Activated T-cell treated with anti-CD3 and anti-CD28 coated beads for 48 hours (primary cell): Measurements from ENCODE around the gene UXS1.
"Not testable (repeated sequence)": the region's sequence is repeated elsewhere in the genome, so short reads cannot be mapped to it uniquely, and the experiment has no call there.

Experiments
- DNase-seq: peaks from one replicate; pipeline ENCODE4 v3.0.0-alpha.2; 2020; ENCODE audit warnings: low read depth

The UXS1 gene

GRCh38 chr2:106193977-106194778 lies at the start of gene UXS1:
TSS of gene UXS1 (minus strand) at chr2:106194301. CDS start at chr2:106194241, 60 bp downstream.
- DNase-seq: peak; percentile 99

- not testable (repeated sequence) for DNase-seq
These were observed 45.4 kb upstream of the UXS1 start for GRCh38 chr2:106239491-106239890.

GRCh38 chr2:106235392-106235791 lies 41.3 kb upstream of the UXS1 start:
- not testable (repeated sequence) for DNase-seq

GRCh38 chr2:106233350-106233706 lies 39.2 kb upstream of the UXS1 start:
- DNase-seq: no peak

GRCh38 chr2:106232638-106233349 lies 38.7 kb upstream of the UXS1 start:
- no peak for DNase-seq

GRCh38 chr2:106223347-106223746 lies 29.2 kb upstream of the UXS1 start:
- DNase-seq: no peak

- not testable (repeated sequence) for DNase-seq
These were observed 28.0 kb upstream of the UXS1 start for GRCh38 chr2:106222057-106222456.

- DNase-seq: no peak
These were observed 25.7 kb upstream of the UXS1 start for GRCh38 chr2:106219813-106220212.

- DNase-seq: not testable (repeated sequence)
These were observed 25.1 kb upstream of the UXS1 start for GRCh38 chr2:106219157-106219556.

GRCh38 chr2:106208874-106209273 lies 14.8 kb upstream of the UXS1 start:
- no peak for DNase-seq

GRCh38 chr2:106208399-106208798 lies 14.3 kb upstream of the UXS1 start:
- DNase-seq: no peak

- DNase-seq: no peak
These were observed 13.1 kb upstream of the UXS1 start for GRCh38 chr2:106207246-106207645.

GRCh38 chr2:106205488-106205887 lies 11.4 kb upstream of the UXS1 start:
- no peak for DNase-seq

GRCh38 chr2:106204551-106204950 lies 10.4 kb upstream of the UXS1 start:
- not testable (repeated sequence) for DNase-seq

GRCh38 chr2:106201661-106202060 lies 7.6 kb upstream of the UXS1 start:
- no peak for DNase-seq

GRCh38 chr2:106197878-106198277 lies 3.8 kb upstream of the UXS1 start:
- DNase-seq: no peak

GRCh38 chr2:106195981-106196380 lies 1.9 kb upstream of the UXS1 start:
- DNase-seq: no peak

- DNase-seq: no peak
These were observed 1.4 kb upstream of the UXS1 start for GRCh38 chr2:106195456-106195855.

- DNase-seq: no peak
These were observed 468 bp downstream of the UXS1 start for GRCh38 chr2:106193690-106193976.

- DNase-seq: peak; percentile 49
These were observed 1.1 kb downstream of the UXS1 start for GRCh38 chr2:106192752-106193689.

GRCh38 chr2:106191511-106192016 lies 2.5 kb downstream of the UXS1 start:
- no peak for DNase-seq

GRCh38 chr2:106189764-106190468 lies 4.2 kb downstream of the UXS1 start:
- no peak for DNase-seq
